GM19240 (cell line): Measurements from ENCODE around the gene MYOT.
"Not testable (repeated sequence)": the region's sequence is repeated elsewhere in the genome, so short reads cannot be mapped to it uniquely, and the experiment has no call there.

Experiments used
- DNase-seq: peaks from one replicate; pipeline ENCODE4 v3.0.0; 2011; ENCODE audit warnings: low spot score; ENCODE audit not compliant: insufficient read length

Gene MYOT

DNA sequence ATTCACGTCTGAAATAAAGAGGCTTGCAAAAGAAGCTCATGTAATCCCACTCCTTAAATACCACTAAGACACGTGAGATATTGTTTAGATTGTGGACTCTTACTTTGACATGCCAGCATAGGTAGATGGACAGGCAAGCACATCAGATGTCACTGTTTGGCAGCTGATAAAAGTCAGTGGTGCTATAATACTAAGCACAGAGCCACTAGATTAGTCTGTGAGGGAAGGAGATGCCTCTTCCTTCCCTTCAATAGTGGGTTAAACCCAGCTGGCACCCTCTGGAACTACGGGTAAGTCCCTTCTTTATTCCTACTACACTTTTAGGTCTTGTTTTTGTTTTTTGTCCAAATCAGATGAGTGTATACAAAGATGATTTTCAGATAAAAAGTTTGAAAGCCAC lies at the start of gene MYOT:
Gene MYOT, plus strand, starts transcription at position 197 of the 400 bp plus-strand sequence. CDS start 2,792 bp downstream, outside the sequence.
- DNase-seq: no peak

DNA sequence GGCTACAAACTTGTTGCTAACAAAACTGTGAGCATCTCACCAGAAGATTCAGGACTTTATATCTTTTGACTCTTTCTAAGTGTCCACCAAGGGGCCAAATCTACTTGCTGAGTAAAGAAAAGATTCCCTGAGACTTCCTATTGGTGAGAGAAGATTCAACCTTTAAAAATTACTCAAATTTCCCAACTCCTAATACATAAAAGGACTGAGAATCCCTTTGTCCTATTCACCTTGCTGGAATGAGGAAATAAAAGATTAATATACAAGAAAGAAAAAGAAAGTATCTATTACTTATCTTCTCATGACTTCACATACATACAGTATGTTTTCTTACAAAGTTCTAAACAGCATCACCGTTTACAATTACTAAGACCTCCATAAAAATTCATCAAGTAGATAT lies 47.9 kb upstream of the MYOT start:
- no peak for DNase-seq

DNA sequence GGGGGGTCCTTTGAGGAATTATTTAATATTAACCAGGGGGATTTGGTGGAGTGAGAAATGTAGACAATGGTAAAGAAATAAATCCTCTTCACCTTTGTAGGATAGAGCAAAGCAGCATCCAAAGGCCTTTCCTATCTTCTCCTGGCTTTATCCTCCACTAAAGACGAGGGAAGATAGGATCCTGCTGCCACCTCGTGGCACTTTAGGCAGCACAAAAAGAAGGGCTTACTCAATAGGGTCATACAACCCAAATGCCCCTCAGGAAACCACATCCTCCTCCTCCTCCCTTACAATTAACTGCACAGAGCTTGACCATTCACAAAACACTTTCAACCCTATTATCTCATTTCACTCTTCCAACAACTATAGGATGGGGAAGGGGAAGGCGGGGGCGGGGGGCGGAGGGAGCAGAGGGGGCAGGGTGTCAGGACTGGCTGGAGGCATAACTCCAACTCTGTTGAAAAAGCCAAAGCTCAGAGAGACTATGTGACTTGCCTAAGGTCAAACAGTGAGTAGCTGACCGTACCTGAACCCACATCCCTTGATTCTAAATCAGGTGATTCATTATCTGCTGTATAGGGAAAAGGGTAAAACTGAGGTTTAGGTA lies 45.4 kb upstream of the MYOT start:
- DNase-seq: no peak

GRCh38 chr5:137822984-137823383 lies 44.7 kb upstream of the MYOT start:
- no peak for DNase-seq

DNA sequence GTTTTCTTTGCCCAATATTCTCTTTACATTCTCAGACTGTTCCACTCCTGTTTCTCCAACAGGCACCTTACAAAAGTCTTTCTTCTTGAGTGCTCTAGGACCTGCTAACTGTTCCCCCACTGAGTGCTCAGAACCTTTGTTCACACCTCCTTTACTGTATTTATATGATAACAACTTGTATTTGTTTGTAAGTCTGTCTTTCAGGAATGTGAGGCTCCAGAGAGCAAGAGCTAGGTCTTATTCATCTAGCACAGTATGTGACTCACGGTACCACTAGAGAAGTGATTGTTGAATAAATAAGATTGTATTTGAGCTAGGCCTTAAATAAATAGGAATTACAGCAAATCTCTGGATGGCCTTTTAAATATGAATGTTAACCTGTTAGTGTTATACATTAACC lies 42.5 kb upstream of the MYOT start:
- DNase-seq: no peak

- no peak for DNase-seq
Measured at GRCh38 chr5:137826067-137826466, 41.6 kb upstream of the MYOT start.

GRCh38 chr5:137828180-137828579 lies 39.5 kb upstream of the MYOT start:
- no peak for DNase-seq

- DNase-seq: no peak
Measured at GRCh38 chr5:137828664-137829063, 39.0 kb upstream of the MYOT start.

DNA sequence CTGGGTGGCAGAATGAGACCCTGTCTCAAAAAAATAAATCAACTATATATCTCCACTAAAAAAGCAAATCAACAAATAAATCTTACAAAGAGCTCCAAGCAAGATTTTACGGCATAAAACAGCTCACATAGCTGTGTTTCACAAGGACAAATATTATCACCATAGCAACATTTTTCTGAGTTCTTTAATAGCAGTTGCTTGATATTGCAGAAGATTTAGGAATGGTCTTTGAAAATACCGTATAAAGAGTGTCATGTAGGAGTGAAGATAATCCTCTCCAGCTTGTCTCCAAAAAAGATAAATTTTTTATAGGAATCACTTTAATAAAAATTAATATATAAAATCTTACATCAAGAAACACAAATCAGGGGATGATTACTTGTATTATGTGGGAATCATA lies 36.6 kb upstream of the MYOT start:
- no peak for DNase-seq

- no peak for DNase-seq
Measured at GRCh38 chr5:137831526-137831925, 36.1 kb upstream of the MYOT start.

DNA sequence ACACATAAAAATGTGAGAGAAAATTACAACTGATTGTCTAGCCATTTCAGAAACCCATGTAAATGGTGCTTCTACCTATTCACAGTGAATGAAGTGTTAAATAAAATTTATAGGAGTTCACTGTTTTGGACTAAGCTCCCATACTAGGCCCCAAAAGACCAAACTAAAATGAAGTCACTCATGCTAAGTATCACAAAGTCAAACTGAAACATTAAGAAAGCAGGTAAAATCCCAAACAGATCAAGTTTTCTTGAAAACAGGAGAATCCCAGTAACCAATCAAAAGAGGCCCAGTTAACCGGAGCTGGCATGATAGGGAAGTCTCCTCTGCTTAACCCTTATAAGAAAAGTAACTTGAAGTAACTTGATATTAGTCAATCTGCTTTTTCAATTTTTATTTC lies 35.2 kb upstream of the MYOT start:
- no peak for DNase-seq

DNA sequence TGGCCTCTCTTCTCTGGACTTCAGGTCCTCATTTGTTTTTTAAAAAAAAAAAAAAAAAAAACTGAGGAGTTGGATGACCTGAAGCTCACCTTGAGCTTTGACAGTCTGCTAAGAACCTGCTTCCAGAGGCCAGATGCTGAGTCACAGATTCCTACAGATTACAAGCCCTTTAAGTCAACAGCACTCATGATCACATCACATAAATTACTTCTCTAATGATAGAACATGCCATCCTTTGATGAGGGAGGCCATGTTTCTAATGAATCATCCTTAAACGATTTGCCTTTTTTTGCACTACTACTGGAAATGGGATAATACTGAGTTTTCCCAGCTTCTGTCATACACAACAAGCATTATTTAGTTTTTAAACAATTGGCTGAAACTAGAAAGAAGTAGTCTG lies 34.2 kb upstream of the MYOT start:
- no peak for DNase-seq

GRCh38 chr5:137834498-137835049 lies 33.1 kb upstream of the MYOT start:
- no peak for DNase-seq

- DNase-seq: no peak
Measured at GRCh38 chr5:137836298-137836697, 31.4 kb upstream of the MYOT start.

GRCh38 chr5:137836997-137837396 lies 30.7 kb upstream of the MYOT start:
- DNase-seq: no peak

DNA sequence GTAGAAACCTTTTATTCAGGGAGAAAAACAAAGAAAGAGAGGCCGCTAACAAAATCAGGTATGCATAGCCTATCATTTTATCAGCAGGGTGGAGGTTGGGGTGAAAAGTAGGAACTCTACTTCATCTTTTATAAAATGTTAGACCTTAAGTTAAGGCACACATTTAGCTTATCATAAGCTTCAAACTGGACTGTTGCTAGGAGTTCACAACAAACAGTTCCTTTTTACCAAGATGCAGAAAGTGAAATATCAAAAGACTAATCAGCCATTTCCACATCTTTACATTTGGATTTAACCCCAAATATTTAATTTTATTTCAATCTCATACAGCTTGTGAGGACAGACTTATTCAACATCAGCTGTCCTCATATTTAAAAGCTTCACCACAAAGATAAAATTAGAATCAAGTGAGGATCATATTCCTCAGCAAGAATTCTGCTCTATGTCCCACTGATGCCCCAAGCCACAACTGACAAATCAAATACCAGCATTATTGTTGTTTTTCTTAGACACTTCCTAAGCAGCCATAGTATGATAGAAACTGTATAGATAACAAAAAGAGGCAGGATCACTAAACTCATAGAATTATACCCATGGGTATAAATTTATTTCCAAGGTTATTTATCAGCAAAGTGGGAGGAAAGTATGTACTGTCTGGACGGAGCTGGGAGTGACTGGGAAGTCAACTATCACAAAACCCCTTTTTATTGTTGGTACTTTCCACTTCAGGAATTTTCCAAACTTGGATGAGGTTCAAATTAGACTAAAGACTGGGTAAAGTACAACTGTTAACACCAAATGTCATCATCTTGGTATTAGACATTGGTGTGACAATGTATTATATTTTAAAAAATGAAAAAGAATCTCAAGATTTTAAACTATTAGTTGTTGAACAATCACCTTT lies 29.9 kb upstream of the MYOT start:
- DNase-seq: no peak

DNA sequence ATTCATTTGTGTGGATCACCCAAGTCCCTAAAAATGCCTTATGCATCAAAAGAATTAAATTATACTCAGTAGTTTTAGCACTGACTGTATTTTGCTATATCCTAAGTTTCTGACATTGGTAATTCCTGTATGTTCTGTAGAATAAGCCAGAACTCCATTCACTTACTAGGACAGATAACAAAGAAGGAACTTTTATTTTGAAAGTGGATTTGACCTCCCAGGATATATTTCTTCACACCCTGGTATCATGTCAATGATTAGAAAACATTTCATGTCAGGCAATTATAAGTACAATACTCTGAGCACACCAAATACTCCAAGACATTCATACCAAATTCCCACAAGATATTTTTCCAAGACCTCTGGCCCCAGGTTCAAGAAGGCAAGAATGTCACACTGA lies 28.7 kb upstream of the MYOT start:
- DNase-seq: no peak

- no peak for DNase-seq
Measured at GRCh38 chr5:137842296-137842695, 25.4 kb upstream of the MYOT start.

GRCh38 chr5:137843676-137844299 lies 23.9 kb upstream of the MYOT start:
- no peak for DNase-seq

DNA sequence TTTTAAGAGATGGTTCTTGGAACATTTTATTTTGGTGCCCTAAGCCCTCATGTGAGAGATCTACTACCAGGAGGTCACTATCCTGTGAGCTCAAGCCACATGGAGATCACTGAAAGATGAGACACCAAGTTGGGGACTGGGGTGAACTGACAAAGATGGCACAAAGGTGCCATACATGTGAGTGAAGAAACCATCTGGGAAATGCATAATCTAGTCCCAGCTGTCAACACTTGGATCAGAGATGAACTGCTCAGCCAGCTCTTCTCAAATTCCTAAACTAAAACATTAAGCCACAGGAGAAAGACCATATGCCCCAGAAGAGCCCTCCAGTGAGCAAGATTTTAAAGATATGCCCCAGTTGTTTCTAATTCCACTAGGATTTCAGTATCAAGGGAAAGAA lies 22.2 kb upstream of the MYOT start:
- no peak for DNase-seq

GRCh38 chr5:137847687-137848086 lies 20.0 kb upstream of the MYOT start:
- no peak for DNase-seq

DNA sequence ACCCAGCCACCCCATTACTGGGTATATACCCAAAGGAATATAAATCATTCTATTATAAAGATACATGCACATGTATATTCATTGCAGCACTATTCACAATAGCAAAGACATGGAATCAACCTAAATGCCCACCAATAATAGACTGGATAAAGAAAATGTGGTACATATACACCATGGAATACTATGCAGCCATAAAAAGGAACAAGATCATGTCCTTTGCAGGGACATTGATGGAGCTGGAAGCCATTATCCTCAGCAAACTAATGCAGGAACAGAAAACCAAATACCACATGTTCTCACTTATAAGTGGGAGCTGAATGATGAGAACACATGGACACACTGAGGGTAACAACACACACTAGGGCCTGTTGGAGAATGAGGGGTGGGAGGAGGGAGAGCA lies 14.5 kb upstream of the MYOT start:
- not testable (repeated sequence) for DNase-seq
